Gastrocnemius medialis (tissue), 4 donors: ENCODE measurements around the gene ARID1B. TPM values are rescaled to one million over a fixed set of nuclear protein-coding genes. Genes with fewer than 3 reads are reported as not detected.

ENCODE experiments used
- ATAC-seq, 2 donors: fragments of 150-250 bp; one replicate each; pipeline ENCODE4 v1.9.1; 2016
- DNase-seq, 2 donors: peaks; one replicate each; pipeline ENCODE4 v3.0.0-alpha.2; 2019
- H3K27ac ChIP-seq, 4 donors: fragments of 200-600 bp; sonication (generic); 1 replicate in 1 of 4; 2 replicates in 3 of 4; pipeline ENCODE4 v1.5.1; 2016 to 2018; ENCODE audit warnings: mild to moderate bottlenecking in 2 of 4, moderate library complexity in 1 of 4
- H3K27me3 ChIP-seq, 3 donors: fragments of 200-600 bp; sonication (generic) in 2 of 3; 1 replicate in 1 of 3; 2 replicates in 2 of 3; pipeline versions ENCODE4 v1.5.1 to v1.6.0; 2016 to 2019; ENCODE audit warnings: mild to moderate bottlenecking in 1 of 3, moderate library complexity in 1 of 3
- H3K36me3 ChIP-seq, 2 donors: fragments of 200-600 bp; sonication (generic) in 1 of 2; one replicate each; pipeline ENCODE4 v1.5.1; 2017 to 2018
- H3K4me1 ChIP-seq, 2 donors: fragments of 200-600 bp; sonication (generic) in 1 of 2; one replicate each; pipeline ENCODE4 v1.5.1; 2016 to 2017; ENCODE audit warnings: mild to moderate bottlenecking in 2 of 2
- H3K4me3 ChIP-seq, 4 donors: fragments of 200-600 bp; sonication (generic) in 3 of 4; 1 replicate in 1 of 4; 2 replicates in 3 of 4; pipeline ENCODE4 v1.5.1; 2016 to 2019; ENCODE audit warnings: mild to moderate bottlenecking in 2 of 4
- H3K9me3 ChIP-seq, 3 donors: fragments of 200-600 bp; sonication (generic) in 2 of 3; 1 replicate in 1 of 3; 2 replicates in 2 of 3; pipeline ENCODE4 v1.5.1; 2016 to 2019
- CTCF ChIP-seq, 5 experiments: fragments of 450-650 bp in 3 of 5; fragments of 200-600 bp in 2 of 5; sonication (generic) in 2 of 5; IDR thresholded peaks in 4 of 5; conservative IDR thresholded peaks in 1 of 5; 1 replicate in 4 of 5; 2 replicates in 1 of 5; pipeline ENCODE4 v1.5.1; 2016 to 2019; ENCODE audit warnings: antibody characterized with exemption in 5 of 5, mild to moderate bottlenecking in 3 of 5, moderate library complexity in 3 of 5
- POLR2A ChIP-seq, 2 donors: fragments of 450-650 bp; IDR thresholded peaks; one replicate each; pipeline ENCODE4 v1.6.1; 2017; ENCODE audit warnings: antibody characterized with exemption in 2 of 2, mild to moderate bottlenecking in 2 of 2, moderate library complexity in 2 of 2
- in situ Hi-C, 4 donors: fragments of 200-750 bp; cut with MboI; loops; one replicate each; pipeline versions ENCODE4 v1.15.0 to v1.8.0; 2017; ENCODE audit warnings: low sequenced_read_pairs in 4 of 4
- intact Hi-C: fragments of 100-400 bp; cut with DNase I; formaldehyde crosslinking; loops from one replicate; pipeline ENCODE4 v1.15.1; 2023; ENCODE audit warnings: low total_unique reads
- total RNA-seq, 4 donors: library from RNA; depleted of rRNA; stranded (reverse); fragments of >200 nt; gene quantifications; one replicate each; pipeline versions ENCODE4 v1.1.0 to v1.2.3, GENCODE V29; 2016

ARID1B gene
- total RNA-seq, 4 donors from 2014 or later = 54.9 to 75.3 (median 62.0) TPM

GRCh38 chr6:156977527-156978291, 200.5 kb downstream of the ARID1B start:
- peak; percentile 75 to 77 for DNase-seq
- ATAC-seq = peak; percentile 87 to 93
- intact Hi-C loops = loop anchor here (5.0 kb wide), 1 partner anchor 45 kb away; no protein-coding TSS in a partner anchor
- in situ Hi-C loops = no loop called here
- Histone ChIP-seq H3K9me3 (no peaks in the 10 kb centered on the region), H3K27ac (peak overlapping the region; percentile 65 to 78 (median 67)), H3K36me3 (no peaks in the 10 kb centered on the region), H3K27me3 (no peaks in the 10 kb centered on the region), H3K4me1 (peaks cover 74 to 81% of the 10 kb centered on the region in 2 donors), H3K4me3 (peak overlapping the region in 1 of 4 donors; percentile 16)
- TF ChIP-seq CTCF (IDR thresholded peaks at IDR 0.05 in 4 of 5, conservative IDR thresholded peaks at IDR 0.05 in 1 of 5) = no peak
- no peak for TF ChIP-seq POLR2A (IDR thresholded peaks at IDR 0.05)

- ATAC-seq = no peak
- Histone ChIP-seq H3K27me3 (no peaks in the 10 kb centered on the region), H3K4me3 (no peak overlapping the region), H3K27ac (peak overlapping the region; percentile 9 to 78 (median 67)), H3K9me3 (no peaks in the 10 kb centered on the region), H3K4me1 (peaks cover 79 to 82% of the 10 kb centered on the region in 2 donors), H3K36me3 (no peaks in the 10 kb centered on the region)
- TF ChIP-seq POLR2A (IDR thresholded peaks at IDR 0.05) = no peak
- DNase-seq = no peak
- in situ Hi-C loops = no loop called here
- intact Hi-C loops = loop anchor here (5.0 kb wide), 1 partner anchor 43 kb away; no protein-coding TSS in a partner anchor
Measured at GRCh38 chr6:156978948-156979347, 201.8 kb downstream of the ARID1B start.

- ATAC-seq (peak; percentile 48 to 68), DNase-seq (peak in 1 of 2 donors; percentile 38)
- no peaks in the 10 kb centered on the region for H3K9me3 ChIP-seq
- intact Hi-C loops = no loop called here
- in situ Hi-C loops = no loop called here
- no peaks in the 10 kb centered on the region for H3K36me3 ChIP-seq
- H3K27me3 ChIP-seq = no peaks in the 10 kb centered on the region
- H3K4me3 ChIP-seq = no peak overlapping the region
- H3K4me1 ChIP-seq = peaks cover 78 to 81% of the 10 kb centered on the region in 2 donors
- no peak for TF ChIP-seq POLR2A (IDR thresholded peaks at IDR 0.05)
- no peak for TF ChIP-seq CTCF (IDR thresholded peaks at IDR 0.05 in 4 of 5, conservative IDR thresholded peaks at IDR 0.05 in 1 of 5)
- H3K27ac ChIP-seq = peak overlapping the region; percentile 56 to 75 (median 63)
Measured at GRCh38 chr6:156980515-156980914, 203.3 kb downstream of the ARID1B start.

- H3K27ac ChIP-seq = peak overlapping the region; percentile 56 to 75 (median 63)
Measured at GRCh38 chr6:156980948-156981347, 203.8 kb downstream of the ARID1B start.

More at GRCh38 chr6:156980948-156981347, 203.8 kb downstream of the ARID1B start:
- Histone ChIP-seq H3K4me1 (peaks cover 77 to 82% of the 10 kb centered on the region in 2 donors), H3K4me3 (no peak overlapping the region), H3K27me3 (no peaks in the 10 kb centered on the region), H3K36me3 (no peaks in the 10 kb centered on the region), H3K9me3 (no peaks in the 10 kb centered on the region)
- ATAC-seq (peak in 1 of 2 donors; percentile 39), DNase-seq (no peak)
- TF ChIP-seq CTCF (IDR thresholded peaks at IDR 0.05 in 4 of 5, conservative IDR thresholded peaks at IDR 0.05 in 1 of 5) (no peak), POLR2A (IDR thresholded peaks at IDR 0.05) (no peak)
- intact Hi-C loops = no loop called here
- in situ Hi-C loops = no loop called here
